B cell (primary cell): ENCODE measurements around the gene ATP12A. TPM values are rescaled to one million over a fixed set of nuclear protein-coding genes. Genes with fewer than 3 reads are reported as not detected.

ENCODE experiments used
- ATAC-seq: fragments of 200-7000 bp; cut with Tn5 transposase; one replicate; pipeline ENCODE4 v1.10.0; 2021; ENCODE audit warnings: low read depth, mild to moderate bottlenecking, moderate number of reproducible peaks, moderate library complexity
- CTCF ChIA-PET: fragments of 350-600 bp; sonication (Branson Sonifier 250); formaldehyde crosslinking; loops from one replicate; lab custom pipeline; 2021; ENCODE audit warnings: antibody characterized with exemption, inconsistent platforms; lab: Charles Lee
- POLR2A ChIA-PET: fragments of 350-600 bp; sonication (Branson Sonifier 250); formaldehyde crosslinking; loops from one replicate; lab custom pipeline; 2021; ENCODE audit warnings: antibody characterized with exemption; lab: Charles Lee
- DNase-seq: peaks from one replicate; pipeline ENCODE4 v3.0.0; 2013
- H2AFZ ChIP-seq: 2 replicates; pipeline ENCODE4 v1.6.1; 2012; ENCODE audit warnings: mild to moderate bottlenecking, low read depth, low read length; ENCODE audit not compliant: insufficient read depth, poor library complexity, severe bottlenecking
- H3K27ac ChIP-seq, 2 donors: 1 replicate in 1 of 2; 2 replicates in 1 of 2; pipeline ENCODE4 v1.5.1; 2012 to 2013; ENCODE audit warnings: low read length in 2 of 2, mild to moderate bottlenecking in 2 of 2, moderate library complexity in 1 of 2
- H3K27me3 ChIP-seq, 4 experiments: fragments of 200-600 bp in 1 of 4; sonication (generic) in 1 of 4; replicated peaks in 1 of 4; 1 replicate in 2 of 4; 2 replicates in 2 of 4; pipeline versions ENCODE4 v1.6.1 to v1.7.0; 2013 to 2016; ENCODE audit warnings: low read length in 3 of 4, mild to moderate bottlenecking in 2 of 4, mixed read lengths in 1 of 4, moderate library complexity in 1 of 4; ENCODE audit not compliant: insufficient read depth in 4 of 4, control insufficient read depth in 3 of 4; ENCODE audit errors: control extremely low read depth in 1 of 4
- H3K36me3 ChIP-seq, 2 experiments: replicated peaks in 1 of 2; 1 replicate in 1 of 2; 2 replicates in 1 of 2; pipeline versions ENCODE4 v1.6.1 to v1.7.1; 2013; ENCODE audit warnings: low read length in 1 of 2; ENCODE audit not compliant: insufficient read depth in 2 of 2, control insufficient read depth in 1 of 2; ENCODE audit errors: control extremely low read depth in 1 of 2, extremely low read depth in 1 of 2
- H3K4me1 ChIP-seq, 2 donors: fragments of 200-600 bp in 1 of 2; sonication (generic) in 1 of 2; 1 replicate in 1 of 2; 2 replicates in 1 of 2; pipeline versions ENCODE4 v1.5.1 to v1.6.1; 2013 to 2017; ENCODE audit warnings: low read length in 2 of 2; ENCODE audit not compliant: control insufficient read depth in 2 of 2, insufficient read depth in 2 of 2
- H3K4me2 ChIP-seq: replicated peaks from 2 replicates; pipeline ENCODE3; 2012; ENCODE audit warnings: mild to moderate bottlenecking, low read depth, low read length; ENCODE audit not compliant: poor library complexity, severe bottlenecking
- H3K4me3 ChIP-seq, 5 experiments: fragments of 200-600 bp in 1 of 5; sonication (generic) in 1 of 5; 1 replicate in 3 of 5; 2 replicates in 2 of 5; pipeline versions ENCODE4 v1.5.1 to v1.7.0; 2011 to 2016; ENCODE audit warnings: low read length in 4 of 5, mild to moderate bottlenecking in 4 of 5, low read depth in 2 of 5, control low read depth in 1 of 5, moderate library complexity in 1 of 5; ENCODE audit not compliant: insufficient read depth in 1 of 5; ENCODE audit errors: control extremely low read depth in 1 of 5, extremely low read depth in 1 of 5
- H3K79me2 ChIP-seq: fragments of 200-600 bp; sonication (generic); one replicate; pipeline ENCODE4 v1.6.0; 2016; ENCODE audit warnings: low read length; ENCODE audit not compliant: control insufficient read depth, insufficient read depth
- H3K9ac ChIP-seq: fragments of 200-600 bp; sonication (generic); 2 replicates; pipeline ENCODE4 v1.6.1; 2017; ENCODE audit warnings: mild to moderate bottlenecking, low read length, moderate library complexity
- H3K9me3 ChIP-seq, 3 donors: one replicate each; pipeline versions ENCODE4 v1.6.1 to v1.7.1; 2013; ENCODE audit warnings: low read length in 2 of 3; ENCODE audit not compliant: control insufficient read depth in 2 of 3, insufficient read depth in 1 of 3; ENCODE audit errors: control extremely low read depth in 1 of 3
- H4K20me1 ChIP-seq: 2 replicates; pipeline ENCODE4 v1.6.0; 2012; ENCODE audit warnings: mild to moderate bottlenecking, low read length; ENCODE audit not compliant: insufficient read depth, control insufficient read depth, poor library complexity, severe bottlenecking
- H3K27ac Mint-ChIP-seq: one replicate; pipeline ENCODE4 v1.8.0; 2021; ENCODE audit warnings: mixed read lengths
- H3K27me3 Mint-ChIP-seq: one replicate; pipeline ENCODE4 v1.8.0; 2021; ENCODE audit warnings: mixed read lengths
- H3K4me1 Mint-ChIP-seq: one replicate; pipeline ENCODE4 v1.8.0; 2021; ENCODE audit warnings: mixed read lengths
- H3K4me3 Mint-ChIP-seq: one replicate; pipeline ENCODE4 v1.8.0; 2021; ENCODE audit warnings: mixed read lengths
- H3K9me3 Mint-ChIP-seq: one replicate; pipeline ENCODE4 v1.8.0; 2022; ENCODE audit warnings: mixed read lengths; ENCODE audit not compliant: insufficient read depth
- CTCF ChIP-seq: fragments of 200-600 bp; IDR thresholded peaks from one replicate; pipeline ENCODE4 v1.8.0; 2022; ENCODE audit warnings: antibody characterized with exemption, mild to moderate bottlenecking
- EZH2 ChIP-seq: IDR thresholded peaks from 2 replicates; pipeline ENCODE4 v1.6.1; 2012; ENCODE audit warnings: borderline replicate concordance, low read depth, mild to moderate bottlenecking, moderate library complexity, low read length; ENCODE audit not compliant: insufficient read depth, poor library complexity, severe bottlenecking
- WGBS: methylation state at CpG from one replicate; pipeline ENCODE4 v1.1.5; 2013; ENCODE audit warnings: missing lambda C conversion rate; ENCODE audit not compliant: insufficient coverage; 5-methylcytosine and 5-hydroxymethylcytosine counted together
- intact Hi-C: fragments of 100-400 bp; cut with micrococcal nuclease; formaldehyde crosslinking; loops from one replicate; pipeline ENCODE4 v1.10.0; 2022
- polyA plus RNA-seq: library from polyadenylated mRNA; depleted of rRNA; stranded (reverse); fragments of >200 nt; gene quantifications from 2 replicates; pipeline ENCODE4 v1.2.3, GENCODE V29; 2012
- total RNA-seq, 2 donors: library from RNA; stranded (reverse); fragments of 120-200 nt in 1 of 2; gene quantifications; 1 replicate in 1 of 2; 2 replicates in 1 of 2; pipeline versions ENCODE4 v1.2.3 to v1.2.4, GENCODE V29; 2013 to 2022

ATP12A gene
- total and polyA plus RNA-seq, 2 donors (not counting 1 experiment from before 2014, with no cell fraction given): not detected

GRCh38 chr13:24747248-24748060 lies 67.2 kb downstream of the ATP12A start:
- TF ChIP-seq EZH2 (no peak), CTCF (no peak)
- H2AFZ ChIP-seq: peak overlapping the region; percentile 22
- H3K27me3 ChIP-seq: peaks cover 0 to 21% (median 8%) of the 10 kb centered on the region in 4 experiments
- Mint-ChIP-seq H3K27ac (no peak overlapping the region), H3K4me3 (peak overlapping the region; percentile 73), H3K9me3 (no peaks in the 10 kb centered on the region), H3K27me3 (peaks cover 59% of the 10 kb centered on the region), H3K4me1 (peaks cover 19% of the 10 kb centered on the region)
- peak overlapping the region; percentile 46 for H3K4me2 ChIP-seq
- WGBS: 2% methylated on average over 61 of the region's 61 CpGs
- H3K36me3 ChIP-seq: no peaks in the 10 kb centered on the region
- no peaks in the 10 kb centered on the region for H3K9me3 ChIP-seq
- intact Hi-C loops: no loop called here
- ATAC-seq: no peak
- DNase-seq: peak; percentile 19
- POLR2A ChIA-PET: no interaction called here
- H4K20me1 ChIP-seq: no peaks in the 10 kb centered on the region
- no peak overlapping the region for H3K27ac ChIP-seq
- no peaks in the 10 kb centered on the region for H3K79me2 ChIP-seq
- no peak overlapping the region for H3K9ac ChIP-seq
- no peak overlapping the region for H3K4me3 ChIP-seq
- CTCF ChIA-PET: no interaction called here
- peaks cover 12 to 14% of the 10 kb centered on the region in 2 donors for H3K4me1 ChIP-seq

GRCh38 chr13:24748061-24748400 lies 67.8 kb downstream of the ATP12A start:
- Mint-ChIP-seq H3K4me3 (peak overlapping the region; percentile 72), H3K27ac (no peak overlapping the region), H3K9me3 (no peaks in the 10 kb centered on the region), H3K4me1 (peaks cover 19% of the 10 kb centered on the region), H3K27me3 (peaks cover 60% of the 10 kb centered on the region)
- intact Hi-C loops: no loop called here
- 15% methylated on average over 8 of the region's 10 CpGs for WGBS
- Histone ChIP-seq H3K9ac (no peak overlapping the region), H3K9me3 (no peaks in the 10 kb centered on the region), H3K4me3 (no peak overlapping the region), H3K79me2 (no peaks in the 10 kb centered on the region), H3K27me3 (peaks cover 0 to 21% (median 8%) of the 10 kb centered on the region in 4 experiments), H3K27ac (no peak overlapping the region), H3K36me3 (no peaks in the 10 kb centered on the region), H3K4me2 (peak overlapping the region; percentile 46), H3K4me1 (peaks cover 12 to 14% of the 10 kb centered on the region in 2 donors), H2AFZ (no peak overlapping the region), H4K20me1 (no peaks in the 10 kb centered on the region)
- TF ChIP-seq EZH2: no peak
- no peak for TF ChIP-seq CTCF
- ATAC-seq: no peak
- ChIA-PET POLR2A (no interaction called here), CTCF (no interaction called here)
- no peak for DNase-seq
